NCI-H146 treated with DMSO at 0.1 percent for 48 hours (cell line): ENCODE measurements around the gene HECW1.
"Not testable (repeated sequence)": the region's sequence is repeated elsewhere in the genome, so short reads cannot be mapped to it uniquely, and the experiment has no call there.

Experiments
- DNase-seq: peaks from one replicate; lab custom pipeline; 2025; ENCODE audit not compliant: unreplicated experiment; lab: John Stamatoyannopoulos, UW

HECW1 gene

GRCh38 chr7:43201912-43202311 lies 89.5 kb downstream of the HECW1 start:
- DNase-seq: no peak

- no peak for DNase-seq
Observed at GRCh38 chr7:43204081-43204480, 91.6 kb downstream of the HECW1 start.

DNA sequence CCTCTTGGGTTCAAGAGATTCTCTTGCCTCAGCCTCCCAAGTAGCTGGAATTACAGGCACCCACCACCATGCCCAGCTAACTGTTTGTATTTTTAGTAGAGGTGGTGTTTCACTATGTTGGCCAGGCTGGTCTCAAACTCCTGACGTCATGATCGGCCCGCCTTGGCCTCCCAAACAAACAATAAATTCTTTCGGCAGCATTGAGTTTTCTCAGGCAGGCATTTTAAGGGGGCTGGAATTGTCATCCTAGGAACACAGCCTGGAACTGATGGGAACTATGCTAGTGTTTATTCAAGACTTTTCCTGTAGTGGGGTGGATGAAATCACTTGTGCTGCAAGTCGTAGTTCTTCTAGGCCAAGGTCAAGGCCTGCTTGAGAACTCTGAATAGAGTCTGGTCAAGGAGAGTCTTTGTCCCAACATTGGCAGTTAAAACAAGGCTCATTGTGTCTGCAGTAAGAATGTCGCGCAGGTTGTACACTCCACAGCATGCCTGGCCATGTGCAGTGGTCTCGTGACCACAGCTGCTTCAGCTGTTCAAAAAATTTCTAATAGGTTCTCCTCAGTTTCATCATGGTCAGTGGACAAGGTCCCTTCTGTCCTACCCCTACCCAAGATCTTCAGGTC lies 92.8 kb downstream of the HECW1 start:
- DNase-seq: no peak

DNA sequence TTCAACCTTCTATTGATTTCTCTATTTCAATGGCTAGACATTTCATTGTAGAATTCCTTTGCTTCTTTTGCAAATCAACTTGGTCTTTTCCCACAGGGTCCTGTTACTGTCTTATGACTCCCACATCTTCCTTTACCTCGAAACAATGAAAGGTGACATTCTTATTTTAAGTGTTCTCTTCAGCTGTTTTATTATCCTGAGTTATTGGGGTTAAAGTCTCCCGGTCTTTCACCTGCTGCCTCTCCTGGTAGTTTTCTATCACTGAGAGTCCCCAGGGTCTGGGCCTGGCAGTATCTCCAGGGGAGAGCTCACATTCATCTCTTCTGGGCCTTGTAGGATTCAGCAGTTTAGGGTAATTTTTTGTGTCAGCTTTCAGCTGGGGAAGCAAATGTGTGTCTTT lies 95.8 kb downstream of the HECW1 start:
- DNase-seq: no peak

- not testable (repeated sequence) for DNase-seq
Observed at GRCh38 chr7:43210539-43210938, 98.1 kb downstream of the HECW1 start.

DNA sequence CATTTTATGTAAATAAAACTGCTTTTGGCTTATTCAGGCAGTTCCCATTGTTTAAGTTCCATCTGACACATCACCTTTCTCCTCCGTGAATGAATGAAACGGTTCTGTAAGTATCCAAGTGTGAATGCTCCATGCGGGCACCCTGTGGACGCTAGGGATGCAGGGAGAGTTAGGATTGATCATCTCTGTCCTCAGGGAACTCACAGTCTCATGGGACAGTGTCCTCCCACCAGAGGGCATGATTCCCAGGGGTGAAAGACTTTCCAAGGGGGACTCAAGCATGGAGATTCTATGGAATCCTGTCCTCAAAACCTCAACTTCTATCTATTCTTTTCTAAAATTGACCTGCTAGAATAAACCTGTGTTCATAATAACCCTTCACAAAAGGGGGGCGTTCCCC lies 98.8 kb downstream of the HECW1 start:
- no peak for DNase-seq

GRCh38 chr7:43211693-43212092 lies 99.2 kb downstream of the HECW1 start:
- no peak for DNase-seq

- no peak for DNase-seq
Observed at GRCh38 chr7:43212921-43213320, 100.5 kb downstream of the HECW1 start.

GRCh38 chr7:43215061-43215460 lies 102.6 kb downstream of the HECW1 start:
- DNase-seq: no peak

GRCh38 chr7:43217055-43217454 lies 104.6 kb downstream of the HECW1 start:
- DNase-seq: no peak

GRCh38 chr7:43218901-43219300 lies 106.5 kb downstream of the HECW1 start:
- DNase-seq: not testable (repeated sequence)

DNA sequence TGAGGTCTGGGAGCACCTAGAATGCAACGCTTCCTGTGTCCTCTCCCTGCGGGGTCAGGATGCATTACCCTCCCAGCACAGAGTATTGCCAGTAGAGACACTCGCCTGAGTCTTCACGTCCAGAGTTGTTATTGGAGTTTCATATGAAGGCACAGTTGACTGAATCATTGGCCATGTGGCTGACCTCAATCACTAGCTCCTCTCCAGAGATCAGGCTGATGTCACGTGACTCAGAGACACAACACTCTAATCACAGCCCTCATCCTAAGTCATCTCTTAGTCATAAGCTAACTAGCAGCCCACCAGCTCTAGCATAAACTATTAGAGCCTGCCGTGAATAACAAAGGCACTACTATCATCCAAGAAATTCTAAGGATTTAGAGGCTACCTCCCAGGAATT lies 107.8 kb downstream of the HECW1 start:
- DNase-seq: no peak

DNA sequence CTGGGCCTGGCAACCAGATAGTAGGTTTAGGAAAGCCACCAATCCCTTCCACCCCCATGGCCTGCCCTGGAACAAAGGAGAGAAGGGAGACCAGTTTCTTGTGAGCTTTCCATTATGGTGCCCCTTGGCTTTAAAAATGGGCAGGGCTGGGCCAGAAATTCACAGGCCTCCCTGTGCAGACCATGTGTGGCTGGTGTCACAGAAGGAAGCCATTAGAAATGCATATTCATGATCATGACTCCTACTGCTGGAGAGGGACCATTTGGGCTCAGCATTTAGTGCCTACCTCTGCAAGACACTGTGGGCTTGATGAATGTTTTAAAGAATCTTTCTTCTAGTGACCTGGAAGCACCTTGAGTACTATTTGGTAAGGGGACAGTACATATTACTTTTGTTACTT lies 108.3 kb downstream of the HECW1 start:
- no peak for DNase-seq

GRCh38 chr7:43229801-43230200 lies 117.4 kb downstream of the HECW1 start:
- DNase-seq: no peak

- no peak for DNase-seq
Observed at GRCh38 chr7:43232366-43232765, 119.9 kb downstream of the HECW1 start.

DNA sequence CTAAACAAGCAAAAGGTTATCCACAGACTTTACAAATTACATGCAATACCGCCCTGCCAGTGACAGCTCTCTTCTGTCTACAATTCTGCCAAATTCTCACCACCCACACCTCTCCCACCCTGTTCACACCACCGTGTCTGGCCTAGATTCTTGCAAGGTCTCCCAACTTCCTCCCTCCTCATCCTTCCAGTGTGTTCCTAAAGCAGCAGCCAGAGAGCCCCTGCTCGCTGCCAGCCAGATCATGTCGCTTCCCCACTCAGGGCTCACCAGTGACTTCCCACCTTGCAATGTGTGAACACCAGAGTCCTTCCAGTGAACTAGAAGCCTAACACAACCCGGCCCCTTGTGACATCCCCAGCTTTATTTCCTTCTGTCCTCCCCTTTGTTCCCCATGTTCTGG lies 121.6 kb downstream of the HECW1 start:
- DNase-seq: no peak

DNA sequence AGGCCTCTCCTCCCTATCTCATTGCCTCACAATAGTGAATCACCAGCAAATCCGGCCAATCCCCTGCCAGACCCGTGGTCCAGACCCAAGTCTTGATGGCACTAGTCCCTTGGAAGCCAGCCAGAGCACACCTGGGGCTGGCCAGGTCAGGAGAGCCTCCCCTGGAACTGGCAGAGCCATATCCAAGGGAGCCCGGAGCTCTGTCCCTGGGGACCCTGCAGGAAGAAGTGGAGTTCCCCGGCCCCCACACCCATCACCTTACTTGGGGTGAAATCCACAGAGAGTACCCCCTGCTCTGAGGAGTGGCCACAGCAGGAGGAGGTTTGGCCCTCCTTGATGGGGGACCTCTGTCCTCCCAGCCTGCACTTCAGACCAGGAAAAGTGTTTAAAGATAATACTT lies 122.5 kb downstream of the HECW1 start:
- no peak for DNase-seq

DNA sequence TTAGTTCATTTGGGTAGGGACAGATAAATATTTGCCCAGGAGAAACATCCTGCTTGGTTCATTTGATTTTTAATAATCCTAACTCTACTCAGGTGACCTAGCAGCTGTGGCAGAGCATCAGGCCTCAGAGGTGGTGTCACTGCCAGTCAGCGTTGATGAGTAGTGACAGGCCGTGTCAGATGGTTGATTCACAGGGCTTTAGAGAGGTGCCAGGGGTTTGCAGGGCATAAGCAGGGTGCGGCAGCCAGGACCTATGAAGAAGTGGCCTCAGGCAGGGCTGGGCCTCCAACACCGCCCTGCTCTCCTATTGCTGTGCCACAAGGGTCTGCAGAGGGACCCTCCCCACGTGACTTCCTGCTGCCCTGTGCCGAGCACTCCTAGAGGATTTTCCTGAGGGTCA lies 128.1 kb downstream of the HECW1 start:
- no peak for DNase-seq

- DNase-seq: no peak
Observed at GRCh38 chr7:43242628-43243255, 130.3 kb downstream of the HECW1 start.

GRCh38 chr7:43244232-43244631 lies 131.8 kb downstream of the HECW1 start:
- DNase-seq: no peak

GRCh38 chr7:43244784-43245183 lies 132.3 kb downstream of the HECW1 start:
- DNase-seq: no peak

- DNase-seq: no peak
Observed at GRCh38 chr7:43247757-43248156, 135.3 kb downstream of the HECW1 start.

DNA sequence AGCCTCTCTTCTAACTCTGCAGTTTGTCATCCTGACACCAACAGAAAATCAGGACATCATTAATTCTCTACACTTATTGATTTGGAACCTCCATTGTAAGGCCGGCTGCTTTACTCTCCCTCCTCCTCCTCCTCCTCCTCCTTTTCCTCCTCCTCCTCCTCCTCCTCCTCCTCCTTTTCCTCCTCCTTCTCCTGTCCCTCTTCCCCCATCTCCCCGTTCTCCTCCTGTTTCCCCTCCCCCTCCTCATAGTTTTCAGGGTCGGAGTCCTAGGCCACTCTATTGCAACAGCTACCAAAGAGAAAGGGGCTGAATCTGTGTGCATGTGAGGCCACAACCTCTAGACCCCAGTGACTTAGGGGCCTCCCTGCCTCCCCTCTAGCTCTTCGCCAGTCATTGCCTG lies 136.1 kb downstream of the HECW1 start:
- no peak for DNase-seq
